Mucosa of rectum (tissue), 2 donors: ENCODE results near the gene C1RL.

Experiments
- H3K27ac ChIP-seq, 2 donors: one replicate each; pipeline ENCODE4 v1.7.0; 2013; ENCODE audit warnings: inconsistent platforms in 2 of 2, low read depth in 2 of 2, low read length in 2 of 2
- H3K27me3 ChIP-seq, 2 donors: one replicate each; pipeline ENCODE4 v1.7.0; 2013; ENCODE audit warnings: low read length in 2 of 2; ENCODE audit not compliant: control insufficient read depth in 2 of 2, insufficient read depth in 2 of 2
- H3K36me3 ChIP-seq, 2 donors: one replicate each; pipeline ENCODE4 v1.7.0; 2013; ENCODE audit warnings: low read length in 2 of 2; ENCODE audit not compliant: control insufficient read depth in 2 of 2, insufficient read depth in 2 of 2
- H3K4me1 ChIP-seq, 2 donors: one replicate each; pipeline ENCODE4 v1.7.0; 2013; ENCODE audit warnings: low read length in 2 of 2, mild to moderate bottlenecking in 1 of 2; ENCODE audit not compliant: control insufficient read depth in 2 of 2, insufficient read depth in 2 of 2
- H3K4me3 ChIP-seq, 2 donors: one replicate each; pipeline ENCODE4 v1.7.0; 2013; ENCODE audit warnings: low read length in 2 of 2
- H3K9ac ChIP-seq, 2 donors: one replicate each; pipeline ENCODE4 v1.7.0; 2013; ENCODE audit warnings: low read length in 2 of 2, low read depth in 1 of 2, mild to moderate bottlenecking in 1 of 2
- H3K9me3 ChIP-seq, 2 donors: one replicate each; pipeline ENCODE4 v1.7.0; 2013; ENCODE audit warnings: low read length in 2 of 2; ENCODE audit not compliant: control insufficient read depth in 2 of 2
- donor health status: healthy.
- donor health status: Normal muscosa, but diverticular disease.

The C1RL gene

DNA sequence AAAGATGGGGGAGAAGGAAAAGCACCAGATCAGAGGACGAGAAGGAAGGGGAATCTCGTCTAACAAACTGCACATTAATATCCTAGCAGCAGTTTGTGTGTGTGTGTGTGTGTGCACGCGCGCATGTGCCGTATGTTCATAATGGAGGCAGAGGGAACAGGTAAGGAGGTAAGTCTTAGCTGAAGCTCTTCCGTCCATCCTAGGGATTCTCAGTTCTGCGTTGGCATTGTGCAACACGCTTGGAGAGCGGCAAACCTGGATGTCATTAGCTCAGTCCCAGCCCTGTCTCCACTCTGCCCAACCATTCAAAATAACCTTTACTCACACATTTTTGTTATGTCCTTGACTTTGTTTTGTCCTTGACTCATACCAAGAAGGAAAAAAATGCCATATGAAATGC is 15.1 kb downstream of the C1RL start:
- no peak overlapping the region for H3K9ac ChIP-seq
- peaks cover 0 to 8% of the 10 kb centered on the region in 2 donors for H3K4me1 ChIP-seq

DNA sequence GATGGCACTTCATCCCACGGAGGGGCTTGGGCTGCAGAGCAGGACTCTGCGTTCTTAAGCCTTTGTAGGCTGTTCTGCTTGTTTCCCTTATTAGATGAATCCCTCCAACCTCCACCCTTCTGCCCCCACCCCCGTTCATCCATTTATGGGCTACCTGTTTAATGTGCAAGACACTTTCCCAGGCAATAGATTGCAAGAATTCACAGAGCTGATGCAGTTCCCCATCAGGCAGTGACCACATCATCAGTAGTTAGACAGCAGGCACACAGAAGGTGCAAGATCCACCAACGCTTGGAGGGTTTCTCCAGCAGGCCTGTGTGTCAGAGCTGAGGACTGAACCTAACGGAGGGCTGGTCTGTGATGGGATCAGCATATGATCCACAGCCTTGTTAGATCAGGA is 15.5 kb downstream of the C1RL start:
- H3K9ac ChIP-seq = no peak overlapping the region
- no peak overlapping the region for H3K27ac ChIP-seq
- H3K27me3 ChIP-seq = peaks cover 0 to 2% of the 10 kb centered on the region in 2 donors
- H3K36me3 ChIP-seq = peaks cover 2% of the 10 kb centered on the region in 2 donors
- no peaks in the 10 kb centered on the region for H3K9me3 ChIP-seq
- peaks cover 0 to 8% of the 10 kb centered on the region in 2 donors for H3K4me1 ChIP-seq
- no peak overlapping the region for H3K4me3 ChIP-seq

More for the DNA sequence above, 15.1 kb downstream of the C1RL start:
- H3K9me3 ChIP-seq = no peaks in the 10 kb centered on the region
- no peak overlapping the region for H3K4me3 ChIP-seq
- H3K36me3 ChIP-seq = peaks cover 2% of the 10 kb centered on the region in 2 donors
- peaks cover 0 to 2% of the 10 kb centered on the region in 2 donors for H3K27me3 ChIP-seq
- H3K27ac ChIP-seq = no peak overlapping the region

DNA sequence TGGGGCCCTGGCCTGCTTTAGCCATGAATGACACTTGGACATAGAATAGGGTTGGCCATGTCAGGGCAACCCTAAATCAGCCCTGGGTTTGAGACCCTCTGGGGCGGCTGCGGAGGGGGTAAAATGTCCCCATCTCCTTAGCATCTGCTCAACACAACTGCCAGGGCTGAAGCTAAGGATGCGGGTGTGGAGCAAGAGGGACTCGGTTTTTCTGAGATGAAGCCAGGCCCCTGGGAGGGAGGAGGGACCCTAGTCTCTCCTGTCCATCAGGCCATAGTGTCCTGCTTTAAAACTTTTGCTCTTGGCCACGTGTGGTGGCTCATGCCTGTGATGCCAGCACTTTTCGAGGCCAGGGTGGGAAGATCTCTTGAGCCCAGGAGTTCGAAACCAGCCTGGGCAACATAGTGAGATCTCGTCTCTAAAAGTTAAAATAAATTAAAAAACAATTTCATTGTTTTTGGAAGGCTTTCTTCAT is 16.0 kb downstream of the C1RL start:
- H3K4me1 ChIP-seq = peaks cover 0 to 8% of the 10 kb centered on the region in 2 donors
- H3K4me3 ChIP-seq = no peak overlapping the region
- H3K27me3 ChIP-seq = peaks cover 0 to 2% of the 10 kb centered on the region in 2 donors
- H3K9ac ChIP-seq = peak overlapping the region in 1 of 2 donors; percentile 14
- H3K27ac ChIP-seq = peak overlapping the region; percentile 8 to 61
- H3K36me3 ChIP-seq = peaks cover 0 to 2% of the 10 kb centered on the region in 2 donors
- H3K9me3 ChIP-seq = no peaks in the 10 kb centered on the region

DNA sequence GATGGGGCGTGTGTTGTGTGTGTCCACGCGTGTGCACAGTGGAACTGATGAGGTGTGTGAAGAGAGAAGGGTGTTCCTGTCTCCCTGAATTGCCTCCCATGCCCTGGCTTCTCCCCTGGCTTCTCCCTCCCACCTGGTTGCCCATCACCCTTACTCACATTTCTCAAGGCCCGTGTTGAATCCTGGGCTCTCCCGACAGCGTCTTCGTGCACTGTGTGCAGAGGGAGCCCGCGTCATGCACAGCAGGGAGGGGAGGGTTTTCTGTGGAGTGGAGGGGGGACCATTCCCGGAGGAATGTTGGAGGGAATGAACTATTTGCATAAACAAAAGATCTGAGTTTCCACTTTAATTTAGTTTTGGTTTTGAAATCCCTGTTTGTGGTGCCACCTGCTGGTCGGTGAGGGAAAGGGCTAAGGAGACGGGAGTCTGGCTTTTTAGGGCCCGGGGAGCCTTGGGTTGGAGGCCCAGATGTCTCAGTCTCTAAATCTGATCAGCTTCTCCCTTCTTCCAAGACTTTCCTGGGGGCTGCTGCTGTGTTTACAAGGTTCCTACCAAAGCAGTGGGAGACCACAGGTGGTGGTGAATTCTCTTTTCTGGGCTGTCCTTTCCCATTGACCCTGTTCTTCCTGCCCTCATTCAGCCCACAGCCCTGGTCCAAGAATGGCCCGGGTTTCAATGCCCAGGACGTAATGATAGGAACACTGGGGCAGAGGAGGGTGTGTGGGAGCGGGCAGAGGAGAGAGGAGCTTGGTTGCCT is 16.6 kb downstream of the C1RL start, which contains the start of gene C1R:
Gene C1R (minus strand): TSS at position 217 of the 757 bp plus-strand sequence. CDS start 57 bp downstream, at position 160.
- Histone ChIP-seq H3K4me3 (peak within 1 kb of the TSS; percentile 64 to 74), H3K27me3 (peaks cover 0 to 2% of the 10 kb centered on the region in 2 donors), H3K27ac (peak within 1 kb of the TSS; percentile 74 to 78), H3K4me1 (peaks cover 0 to 8% of the 10 kb centered on the region in 2 donors), H3K36me3 (peaks cover 0 to under 1% of the 10 kb centered on the region in 2 donors), H3K9ac (peak within 1 kb of the TSS; percentile 31 to 35), H3K9me3 (no peaks in the 10 kb centered on the region)

DNA sequence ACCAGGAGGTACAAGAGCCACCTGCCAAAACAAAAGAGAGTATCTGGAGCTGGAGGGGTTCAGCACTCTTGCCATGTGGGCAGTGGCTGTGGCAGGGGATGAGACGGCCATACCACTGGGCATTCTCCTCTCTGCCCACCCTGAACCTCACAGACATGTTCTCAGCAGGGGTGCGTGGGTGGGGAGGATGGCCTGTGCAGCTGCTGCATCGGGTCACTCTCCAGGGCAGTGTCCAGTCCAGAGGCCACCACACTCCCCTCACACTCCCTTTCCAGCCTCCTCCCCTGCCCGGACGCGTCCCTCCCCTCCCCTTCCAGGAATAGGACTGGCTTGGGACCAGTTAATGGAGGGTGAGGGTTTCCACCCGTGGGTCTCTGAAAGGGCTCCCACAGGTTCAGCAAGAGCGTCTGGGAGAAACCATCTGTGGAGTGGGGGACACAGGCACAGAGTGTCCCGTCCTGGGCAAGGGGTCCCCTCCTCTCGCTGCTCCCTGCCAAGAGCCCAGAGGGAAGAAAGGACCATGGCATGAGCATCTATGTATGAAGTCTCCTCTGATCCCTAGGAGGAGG is 17.3 kb downstream of the C1RL start:
- Histone ChIP-seq H3K36me3 (no peaks in the 10 kb centered on the region), H3K9ac (peak overlapping the region; percentile 31 to 35), H3K4me1 (peaks cover 0 to 8% of the 10 kb centered on the region in 2 donors), H3K4me3 (peak overlapping the region; percentile 64 to 74), H3K27ac (peak overlapping the region; percentile 74 to 78), H3K9me3 (no peaks in the 10 kb centered on the region), H3K27me3 (peaks cover 0 to 2% of the 10 kb centered on the region in 2 donors)

DNA sequence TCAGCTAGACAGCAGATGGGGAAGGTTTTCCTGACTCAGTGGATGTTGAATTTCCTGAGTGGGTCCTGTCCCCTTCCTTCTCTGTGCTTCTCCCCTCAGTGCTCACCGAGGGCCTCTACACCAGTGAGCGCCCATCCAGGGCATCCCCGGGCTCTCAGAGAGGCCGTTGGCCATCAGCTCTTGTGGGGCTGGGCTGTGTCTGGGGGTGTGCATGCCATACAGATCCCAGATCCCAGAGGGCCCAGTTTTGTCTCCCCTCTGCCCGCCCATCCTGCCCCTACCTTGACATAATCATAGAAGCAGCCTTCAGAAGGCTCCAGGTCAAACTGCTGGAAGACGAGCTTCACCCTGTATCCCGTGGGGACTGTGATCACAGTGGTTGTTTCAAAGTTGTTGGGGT is 17.8 kb downstream of the C1RL start:
- peaks cover 0 to 8% of the 10 kb centered on the region in 2 donors for H3K4me1 ChIP-seq

DNA sequence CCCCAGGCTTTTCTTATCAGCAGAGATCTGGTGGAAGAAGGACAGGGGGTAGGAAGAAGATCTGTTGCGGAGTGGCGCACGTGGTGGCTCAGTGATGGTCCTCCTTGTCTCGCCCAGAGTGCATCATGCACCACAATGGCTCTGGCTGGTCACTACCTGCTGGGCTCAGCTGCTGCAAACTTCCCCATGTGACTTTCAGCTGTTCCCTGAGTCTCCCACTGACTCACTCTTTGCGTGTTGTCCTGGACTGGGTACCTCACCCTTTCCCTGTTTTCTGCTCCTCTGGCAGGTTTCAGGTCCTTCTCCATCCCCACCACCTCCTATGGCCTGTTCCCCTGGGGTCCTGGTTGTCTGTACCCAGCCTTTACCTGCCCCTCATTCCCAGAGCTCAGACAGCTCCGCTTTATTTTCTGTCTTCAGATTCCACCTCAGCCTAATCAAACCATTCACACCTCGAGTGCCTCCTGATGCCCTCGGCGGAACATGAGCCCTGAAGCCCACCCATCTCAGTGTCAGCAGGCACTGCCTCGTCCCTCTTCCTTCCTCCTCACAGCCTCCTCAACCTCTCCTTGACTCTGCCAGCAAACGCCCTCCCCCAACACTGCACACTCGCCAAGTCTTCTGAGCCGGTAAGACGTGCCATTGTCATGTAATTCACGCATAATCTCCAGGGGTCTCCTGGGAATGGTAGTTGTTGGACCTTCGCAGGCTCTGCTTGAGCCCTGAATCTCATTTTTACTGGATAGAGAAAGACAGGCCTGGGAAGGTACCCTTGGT is 18.6 kb downstream of the C1RL start:
- H3K4me1 ChIP-seq = peaks cover 0 to 8% of the 10 kb centered on the region in 2 donors

More for the DNA sequence above, 17.8 kb downstream of the C1RL start:
- Histone ChIP-seq H3K36me3 (no peaks in the 10 kb centered on the region), H3K27ac (peak overlapping the region; percentile 74 to 78), H3K9ac (peak overlapping the region; percentile 31 to 35), H3K4me3 (peak overlapping the region; percentile 64 to 74), H3K9me3 (no peaks in the 10 kb centered on the region), H3K27me3 (peaks cover 0 to 2% of the 10 kb centered on the region in 2 donors)

DNA sequence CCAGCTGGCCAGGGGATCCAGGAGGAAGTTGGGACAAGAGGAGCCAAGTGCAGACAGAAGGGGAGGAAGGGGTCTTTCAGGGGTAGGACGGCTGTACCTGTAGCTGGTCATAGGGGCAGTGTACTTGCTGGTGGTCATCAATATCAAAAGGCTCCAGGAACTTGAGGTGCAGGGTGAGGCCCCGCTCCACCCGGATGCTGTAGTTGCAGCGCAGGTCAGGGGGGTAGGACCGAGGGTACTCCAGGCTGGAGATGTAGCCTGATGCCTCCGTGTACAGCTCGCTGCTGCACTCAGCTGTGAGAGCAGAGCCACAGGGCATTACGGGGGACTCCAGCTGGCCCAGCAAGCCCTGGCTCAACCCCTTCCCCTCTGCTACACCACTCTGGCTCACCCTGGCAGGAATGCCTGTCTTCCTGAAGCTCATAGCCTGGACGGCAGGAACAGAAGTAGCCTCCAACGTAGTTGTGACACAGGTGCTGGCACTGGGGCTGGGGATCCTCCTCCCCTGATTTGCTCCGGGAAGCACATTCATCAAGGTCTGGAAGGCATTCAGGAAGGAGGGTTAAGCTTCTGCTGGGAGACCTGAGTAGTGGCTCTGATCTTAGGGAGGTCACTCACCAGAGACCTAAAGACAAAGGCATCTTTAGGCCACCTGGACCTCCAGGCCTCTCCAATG is 19.7 kb downstream of the C1RL start:
- H3K27me3 ChIP-seq = peaks cover 0 to 2% of the 10 kb centered on the region in 2 donors
- no peaks in the 10 kb centered on the region for H3K9me3 ChIP-seq
- H3K4me3 ChIP-seq = no peak overlapping the region
- H3K36me3 ChIP-seq = peaks cover 0 to 4% of the 10 kb centered on the region in 2 donors
- H3K9ac ChIP-seq = no peak overlapping the region
- peaks cover 0 to 8% of the 10 kb centered on the region in 2 donors for H3K4me1 ChIP-seq
- no peak overlapping the region for H3K27ac ChIP-seq

More for the DNA sequence above, 18.6 kb downstream of the C1RL start:
- peak overlapping the region; percentile 64 to 74 for H3K4me3 ChIP-seq
- no peaks in the 10 kb centered on the region for H3K9me3 ChIP-seq
- H3K27me3 ChIP-seq = peaks cover 0 to 2% of the 10 kb centered on the region in 2 donors
- H3K36me3 ChIP-seq = no peaks in the 10 kb centered on the region
- peak overlapping the region; percentile 20 to 78 for H3K27ac ChIP-seq
- H3K9ac ChIP-seq = peak overlapping the region in 1 of 2 donors; percentile 31

DNA sequence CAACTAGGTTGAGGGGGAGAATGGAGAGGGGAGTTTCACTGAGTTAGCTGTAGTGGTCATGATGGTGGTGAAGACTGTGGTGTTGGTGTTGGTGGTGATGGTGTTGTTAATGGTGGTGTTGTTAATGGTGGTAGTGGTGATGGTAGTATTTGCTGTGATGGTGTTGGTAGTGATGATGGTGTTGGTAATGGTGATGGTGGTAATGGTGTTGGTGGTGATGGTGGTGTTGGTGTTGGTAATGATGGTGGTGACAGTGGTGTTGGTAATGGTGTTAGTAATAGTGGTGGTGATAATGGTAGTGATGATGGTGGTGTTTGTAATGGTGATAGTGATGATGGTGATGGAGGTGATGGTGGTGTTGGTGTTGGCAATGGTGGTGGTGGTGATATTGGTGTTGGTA is 25.9 kb downstream of the C1RL start:
- Histone ChIP-seq H3K9ac (no peak overlapping the region), H3K9me3 (no peaks in the 10 kb centered on the region), H3K27me3 (no peaks in the 10 kb centered on the region), H3K36me3 (peaks cover 3 to 4% of the 10 kb centered on the region in 2 donors), H3K4me1 (no peaks in the 10 kb centered on the region), H3K27ac (no peak overlapping the region), H3K4me3 (no peak overlapping the region)
